DND-41 (cell line): ENCODE measurements around the gene WNT3.

Experiments
- ATAC-seq: fragments of 200-7000 bp; cut with Tn5 transposase; 3 replicates; pipeline ENCODE4 v1.9.1; 2021; ENCODE audit warnings: low read depth; ENCODE audit not compliant: insufficient read depth
- DNase-seq: peaks from one replicate; pipeline ENCODE4 v3.0.0-alpha.2; 2020
- H2AFZ ChIP-seq: 2 replicates; pipeline ENCODE4 v1.6.0; 2012; ENCODE audit warnings: low read depth, low read length
- H3K27ac ChIP-seq: 2 replicates; pipeline ENCODE4 v1.5.1; 2012; ENCODE audit warnings: low read length, inconsistent platforms
- H3K27me3 ChIP-seq: fragments of 200-600 bp; sonication (generic); 2 replicates; pipeline ENCODE4 v1.6.0; 2012; ENCODE audit warnings: low read length, mild to moderate bottlenecking, inconsistent platforms; ENCODE audit not compliant: insufficient read depth, poor library complexity
- H3K36me3 ChIP-seq: 2 replicates; pipeline ENCODE4 v1.5.1; 2012; ENCODE audit warnings: low read length, inconsistent platforms; ENCODE audit not compliant: insufficient read depth
- H3K4me1 ChIP-seq: 2 replicates; pipeline ENCODE4 v1.5.1; 2012; ENCODE audit warnings: mild to moderate bottlenecking, low read length; ENCODE audit not compliant: insufficient read depth
- H3K4me2 ChIP-seq: 2 replicates; pipeline ENCODE4 v1.6.0; 2012; ENCODE audit warnings: mild to moderate bottlenecking, moderate library complexity, low read length, inconsistent platforms; ENCODE audit not compliant: insufficient read depth
- H3K4me3 ChIP-seq, 2 experiments: fragments of 200-600 bp in 1 of 2; shearing (Covaris generic) in 1 of 2; 2 replicates each; pipeline ENCODE4 v1.5.1; 2012 to 2016; ENCODE audit warnings: inconsistent platforms in 2 of 2, low read length in 2 of 2, mild to moderate bottlenecking in 2 of 2, low read depth in 1 of 2, moderate library complexity in 1 of 2
- H3K79me2 ChIP-seq: 2 replicates; pipeline ENCODE4 v1.6.0; 2012; ENCODE audit warnings: low read length, inconsistent platforms; ENCODE audit not compliant: insufficient read depth
- H3K9ac ChIP-seq: 2 replicates; pipeline ENCODE4 v1.6.0; 2012; ENCODE audit warnings: low read depth, mild to moderate bottlenecking, inconsistent platforms, low read length, moderate library complexity
- H3K9me3 ChIP-seq: 2 replicates; pipeline ENCODE4 v1.5.1; 2012; ENCODE audit warnings: low read length, moderate library complexity, mild to moderate bottlenecking, inconsistent platforms; ENCODE audit not compliant: insufficient read depth, severe bottlenecking
- H4K20me1 ChIP-seq: 2 replicates; pipeline ENCODE4 v1.6.0; 2012; ENCODE audit warnings: low read length; ENCODE audit not compliant: insufficient read depth
- CTCF ChIP-seq: IDR thresholded peaks from 2 replicates; pipeline ENCODE4 v1.5.1; 2012; ENCODE audit warnings: borderline replicate concordance, low read length, moderate library complexity, mild to moderate bottlenecking; ENCODE audit not compliant: poor library complexity, severe bottlenecking; ENCODE audit errors: extremely low read depth
- EZH2 ChIP-seq: IDR thresholded peaks from 3 replicates; pipeline ENCODE4 v1.6.1; 2012; ENCODE audit warnings: borderline replicate concordance, low read depth, mild to moderate bottlenecking, moderate library complexity, low read length, inconsistent platforms; ENCODE audit not compliant: severe bottlenecking

The WNT3 gene

DNA sequence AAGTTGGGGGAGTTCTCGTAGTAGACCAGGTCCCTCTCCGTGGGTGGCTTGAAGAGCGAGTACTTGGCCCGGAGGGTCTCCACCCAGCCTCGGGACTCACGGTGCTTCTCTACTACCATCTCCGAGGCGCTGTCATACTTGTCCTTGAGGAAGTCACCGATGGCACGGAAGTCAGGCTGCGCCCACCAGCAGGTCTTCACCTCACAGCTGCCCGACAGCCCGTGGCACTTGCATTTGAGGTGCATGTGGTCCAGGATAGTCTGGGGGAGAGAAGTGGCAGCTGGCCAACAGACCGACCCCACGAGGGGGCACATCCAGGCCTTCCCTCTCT lies 50.0 kb downstream of the WNT3 start:
- Histone ChIP-seq H3K9ac (no peak overlapping the region), H2AFZ (no peak overlapping the region), H3K4me3 (no peak overlapping the region), H3K4me1 (peaks cover 18% of the 10 kb centered on the region), H3K27ac (no peak overlapping the region), H3K79me2 (no peaks in the 10 kb centered on the region), H3K9me3 (no peaks in the 10 kb centered on the region), H3K4me2 (no peak overlapping the region), H3K27me3 (no peaks in the 10 kb centered on the region), H4K20me1 (no peaks in the 10 kb centered on the region), H3K36me3 (no peaks in the 10 kb centered on the region)
- ATAC-seq (no peak), DNase-seq (no peak)
- TF ChIP-seq EZH2, result no peak

DNA sequence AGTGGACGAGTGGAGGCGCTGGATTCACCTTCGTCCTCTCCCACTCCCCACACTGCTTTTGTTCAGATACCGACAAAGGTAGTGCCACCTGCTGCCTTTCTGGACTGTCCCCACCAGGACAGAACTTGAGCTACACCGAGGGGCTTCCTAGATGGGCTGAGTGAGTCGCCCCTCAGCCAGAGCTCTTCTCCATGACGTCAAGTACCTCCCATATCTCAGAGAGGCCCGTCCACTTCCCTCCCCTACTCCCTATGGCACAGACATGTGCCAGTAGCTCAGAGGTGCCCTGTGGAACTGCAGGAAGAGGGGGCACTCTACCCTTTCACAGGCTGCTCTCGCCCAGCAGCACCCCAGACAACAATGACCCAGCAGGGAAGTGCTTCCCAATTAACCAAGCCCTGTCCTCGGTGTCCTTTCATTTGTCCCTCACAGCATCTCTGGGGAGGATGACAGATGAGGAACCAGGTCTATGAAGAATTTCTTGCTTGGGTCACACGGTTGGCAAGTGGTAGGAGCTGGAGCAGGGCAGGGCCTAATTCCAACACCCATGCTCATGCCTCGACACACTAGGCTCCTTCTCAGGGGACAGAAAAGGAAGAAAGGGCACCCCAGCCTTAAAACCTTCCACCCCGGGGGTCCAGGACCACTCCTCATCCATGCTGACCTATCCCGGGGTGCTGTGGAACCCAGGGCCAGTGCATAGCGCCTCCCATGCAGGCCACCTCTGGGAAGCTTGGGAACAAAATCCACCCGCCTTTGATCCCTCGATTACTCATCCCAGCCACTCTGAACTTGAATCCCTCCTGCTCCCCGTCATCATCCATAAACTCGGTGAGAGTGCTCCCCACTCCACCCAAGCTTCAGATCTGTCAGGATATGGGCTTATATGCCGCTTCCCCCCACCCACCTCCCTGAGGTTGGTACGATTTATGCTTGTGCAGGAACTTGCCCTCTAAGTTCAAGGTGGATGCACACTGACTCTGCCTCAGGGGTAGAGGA lies 51.7 kb downstream of the WNT3 start:
- Histone ChIP-seq H4K20me1 (no peaks in the 10 kb centered on the region), H3K36me3 (no peaks in the 10 kb centered on the region), H3K27ac (no peak overlapping the region), H3K4me2 (no peak overlapping the region), H3K79me2 (no peaks in the 10 kb centered on the region), H3K9ac (no peak overlapping the region), H3K9me3 (no peaks in the 10 kb centered on the region), H3K4me1 (peaks cover 11% of the 10 kb centered on the region), H2AFZ (no peak overlapping the region), H3K4me3 (no peak overlapping the region), H3K27me3 (no peaks in the 10 kb centered on the region)
- no peak for ATAC-seq
- TF ChIP-seq CTCF (no peak), EZH2 (no peak)
- no peak for DNase-seq

- Histone ChIP-seq H4K20me1 (no peaks in the 10 kb centered on the region), H3K36me3 (no peaks in the 10 kb centered on the region), H2AFZ (no peak overlapping the region), H3K79me2 (no peaks in the 10 kb centered on the region), H3K27ac (no peak overlapping the region), H3K4me1 (peaks cover 4% of the 10 kb centered on the region), H3K27me3 (no peaks in the 10 kb centered on the region), H3K9me3 (no peaks in the 10 kb centered on the region), H3K4me2 (no peak overlapping the region), H3K4me3 (no peak overlapping the region), H3K9ac (no peak overlapping the region)
- ATAC-seq (no peak), DNase-seq (no peak)
- TF ChIP-seq CTCF, result no peak
Observed at GRCh38 chr17:46765453-46765852, 53.0 kb downstream of the WNT3 start.

GRCh38 chr17:46764709-46765401 lies 53.6 kb downstream of the WNT3 start:
- H2AFZ ChIP-seq, result no peak overlapping the region
- H3K9ac ChIP-seq, result no peak overlapping the region
- no peak overlapping the region for H3K27ac ChIP-seq
- no peak overlapping the region for H3K4me3 ChIP-seq
- TF ChIP-seq CTCF (no peak), EZH2 (no peak)
- DNase-seq (no peak), ATAC-seq (no peak)
- no peaks in the 10 kb centered on the region for H4K20me1 ChIP-seq
- H3K4me2 ChIP-seq, result no peak overlapping the region
- H3K36me3 ChIP-seq, result no peaks in the 10 kb centered on the region
- H3K9me3 ChIP-seq, result no peaks in the 10 kb centered on the region
- H3K79me2 ChIP-seq, result no peaks in the 10 kb centered on the region
- no peaks in the 10 kb centered on the region for H3K4me1 ChIP-seq
- no peaks in the 10 kb centered on the region for H3K27me3 ChIP-seq
